Myocyte (in vitro differentiated cells): ENCODE data around the gene DCTN4. TPM values are rescaled to one million over a fixed set of nuclear protein-coding genes. Genes with fewer than 3 reads are reported as not detected.
A peak's percentile ranks its signal among the peaks of the same experiment; 100 is the strongest.
"Not testable (repeated sequence)": the region's sequence is repeated elsewhere in the genome, so short reads cannot be mapped to it uniquely, and the experiment has no call there.

Experiments used
- DNase-seq: peaks from one replicate; pipeline ENCODE4 v3.0.0-alpha.2; 2012; ENCODE audit warnings: low read depth
- polyA plus RNA-seq: library from polyadenylated mRNA; unstranded; fragments of >200 nt; gene quantifications from one replicate; pipeline ENCODE4 v1.2.1, GENCODE V29; 2012; ENCODE audit warnings: missing spikeins
- total RNA-seq: library from RNA; depleted of rRNA; stranded (reverse); fragments of >200 nt; gene quantifications from 2 replicates; pipeline ENCODE4 v1.2.3, GENCODE V29; 2014

Gene DCTN4
- total RNA-seq = 78.9 and 82.4 TPM in 2 replicates
- 38.5 TPM for polyA plus RNA-seq

- peak; percentile 100 for DNase-seq
Observed at GRCh38 chr5:150758531-150759333, at the start of gene DCTN4. DCTN4 (minus strand) TSS chr5:150759017; CDS start chr5:150758993, 24 bp downstream.

- DNase-seq = no peak
Observed at GRCh38 chr5:150804388-150804787, 45.6 kb upstream of the DCTN4 start.

GRCh38 chr5:150801117-150801927 is 42.5 kb upstream of the DCTN4 start:
- DNase-seq = peak; percentile 75

- DNase-seq = no peak
Observed at GRCh38 chr5:150797384-150797783, 38.6 kb upstream of the DCTN4 start.

GRCh38 chr5:150794927-150795326 is 36.1 kb upstream of the DCTN4 start:
- no peak for DNase-seq

- not testable (repeated sequence) for DNase-seq
Observed at GRCh38 chr5:150793423-150793888, 34.6 kb upstream of the DCTN4 start.

GRCh38 chr5:150791536-150791935 is 32.7 kb upstream of the DCTN4 start:
- DNase-seq = no peak

- peak; percentile 91 for DNase-seq
Observed at GRCh38 chr5:150789943-150790611, 31.3 kb upstream of the DCTN4 start.

- DNase-seq = no peak
Observed at GRCh38 chr5:150789450-150789849, 30.6 kb upstream of the DCTN4 start.

- DNase-seq = no peak
Observed at GRCh38 chr5:150788977-150789376, 30.2 kb upstream of the DCTN4 start.

- no peak for DNase-seq
Observed at GRCh38 chr5:150787656-150788055, 28.8 kb upstream of the DCTN4 start.

- no peak for DNase-seq
Observed at GRCh38 chr5:150786876-150787275, 28.1 kb upstream of the DCTN4 start.

GRCh38 chr5:150785950-150786349 is 27.1 kb upstream of the DCTN4 start:
- DNase-seq = no peak

GRCh38 chr5:150783422-150783928 is 24.7 kb upstream of the DCTN4 start:
- DNase-seq = peak; percentile 82

GRCh38 chr5:150782850-150783249 is 24.0 kb upstream of the DCTN4 start:
- DNase-seq = no peak

GRCh38 chr5:150781706-150782614 is 23.1 kb upstream of the DCTN4 start:
- peak; percentile 95 for DNase-seq

GRCh38 chr5:150780816-150781221 is 22.0 kb upstream of the DCTN4 start:
- peak; percentile 56 for DNase-seq

- peak; percentile 98 for DNase-seq
Observed at GRCh38 chr5:150780187-150780692, 21.4 kb upstream of the DCTN4 start.

GRCh38 chr5:150779397-150780186 is 20.8 kb upstream of the DCTN4 start:
- DNase-seq = peak; percentile 79
